Medulla oblongata (tissue), 1 donor: ENCODE data around the gene MTA3.
A peak's percentile ranks its signal among the peaks of the same experiment; 100 is the strongest.
"Not testable (repeated sequence)": the region's sequence is repeated elsewhere in the genome, so short reads cannot be mapped to it uniquely, and the experiment has no call there.

ENCODE experiments used
- DNase-seq: peaks from one replicate; pipeline ENCODE4 v3.0.0-alpha.2; 2015; ENCODE audit errors: extremely low spot score

The MTA3 gene

DNA sequence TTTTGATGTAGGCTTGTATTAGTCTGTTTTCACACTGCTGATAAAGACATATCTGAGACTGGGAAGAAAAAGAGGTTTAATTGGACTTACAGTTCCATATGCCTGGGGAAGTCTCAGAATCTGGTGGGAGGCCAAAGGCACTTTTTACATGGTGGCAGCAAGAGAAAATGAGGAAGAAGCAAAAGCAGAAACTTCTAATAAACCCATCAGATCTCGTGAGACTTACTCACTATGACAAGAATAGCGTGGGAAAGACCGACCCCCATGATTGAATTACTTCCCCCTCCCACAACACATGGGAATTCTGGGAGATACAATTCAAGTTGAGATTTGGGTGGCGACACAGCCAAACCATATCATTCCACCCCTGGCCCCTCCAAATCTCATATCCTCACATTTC, 162.9 kb downstream of the MTA3 start:
- not testable (repeated sequence) for DNase-seq

- DNase-seq = no peak
Observed at GRCh38 chr2:42733852-42734251, 165.4 kb downstream of the MTA3 start.

- no peak for DNase-seq
Observed at GRCh38 chr2:42736598-42737322, 168.3 kb downstream of the MTA3 start.

GRCh38 chr2:42741140-42741539, 172.7 kb downstream of the MTA3 start:
- no peak for DNase-seq

DNA sequence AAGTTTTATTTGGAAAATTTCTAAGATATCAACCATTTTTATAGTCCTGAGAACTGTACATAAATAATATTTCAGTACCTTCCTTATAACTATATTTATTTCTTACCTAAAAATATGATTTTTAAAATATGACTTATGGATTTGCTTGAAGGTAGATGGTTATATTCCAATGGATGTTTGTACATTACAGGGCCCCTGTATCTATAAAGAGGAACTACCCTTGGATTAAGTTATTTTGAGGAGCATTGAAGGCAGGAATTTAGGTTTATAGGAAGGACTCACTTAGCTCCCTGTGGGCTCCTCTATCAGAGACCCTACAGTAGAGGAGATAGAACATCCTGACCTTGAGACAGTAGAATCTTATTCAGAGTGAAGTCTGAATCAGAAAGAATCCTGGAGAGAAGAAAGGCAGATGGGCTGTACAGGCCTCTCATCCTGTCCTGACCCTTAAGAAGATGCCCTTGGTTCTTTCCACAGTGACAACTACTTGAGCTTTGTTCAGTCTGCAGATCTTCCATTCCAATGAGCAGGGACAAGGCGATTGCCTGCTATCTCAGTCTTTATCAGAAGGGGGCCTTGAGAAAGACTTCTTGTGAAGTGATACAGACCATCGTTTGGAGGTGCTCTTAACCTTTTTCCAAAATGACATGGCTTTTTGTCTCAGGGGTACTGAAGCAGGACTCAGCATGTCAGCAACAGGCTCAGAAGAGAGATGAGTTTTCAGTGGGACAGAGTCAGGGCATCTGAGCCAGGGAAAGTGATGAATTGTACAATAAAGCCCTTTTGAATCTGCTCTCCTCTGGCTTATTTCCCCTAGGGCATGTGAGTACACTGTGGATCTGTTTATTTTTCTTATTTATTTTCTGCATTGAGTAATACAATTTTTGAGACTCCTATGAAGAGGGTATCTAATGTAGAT, 174.6 kb downstream of the MTA3 start:
- no peak for DNase-seq

- DNase-seq = no peak
Observed at GRCh38 chr2:42743659-42743990, 175.2 kb downstream of the MTA3 start.

DNA sequence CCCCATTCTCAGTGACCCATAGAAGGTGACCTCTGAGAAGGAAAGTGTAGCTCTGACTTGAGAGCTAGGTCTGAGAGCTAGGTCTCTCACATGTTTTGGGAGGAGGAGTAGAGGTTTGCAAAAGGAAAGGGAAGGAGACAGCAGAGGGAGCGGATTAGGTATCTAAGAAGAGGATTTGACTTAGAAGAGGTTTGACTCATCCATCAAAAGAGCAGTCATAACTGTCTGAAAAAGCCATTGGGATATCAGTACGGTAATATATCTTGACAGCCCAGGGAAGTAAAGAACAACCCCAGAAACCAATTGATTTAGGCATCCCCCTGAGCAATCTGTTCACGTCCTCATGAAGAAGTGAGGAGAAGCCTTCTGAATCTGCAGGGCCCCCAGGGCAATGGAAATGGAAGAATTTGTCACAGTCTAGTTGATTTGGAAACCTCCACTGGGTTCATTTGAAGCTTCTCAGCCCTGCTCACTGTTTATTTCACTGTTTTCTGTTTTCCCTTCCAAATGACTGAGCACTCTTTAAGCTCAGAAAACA, 176.2 kb downstream of the MTA3 start:
- DNase-seq = no peak

DNA sequence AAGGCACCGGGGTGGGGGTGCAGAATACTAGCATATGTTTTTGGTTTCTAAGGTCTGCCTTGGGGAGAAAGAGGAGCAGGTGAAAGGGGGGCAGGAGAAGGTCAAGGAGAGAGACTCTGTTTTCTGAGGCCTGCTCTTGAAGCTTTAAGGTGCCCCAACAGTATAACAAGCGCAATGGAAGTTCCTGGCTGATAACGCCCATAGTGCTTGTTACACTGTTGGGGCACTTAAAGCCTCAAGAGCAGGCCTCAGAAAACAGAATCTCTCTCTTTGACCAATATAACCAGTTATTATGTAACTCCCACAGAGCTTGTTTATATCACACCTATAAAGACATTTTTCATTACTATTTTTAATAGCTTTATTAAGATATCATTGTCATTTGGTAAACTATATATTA, 179.0 kb downstream of the MTA3 start:
- no peak for DNase-seq

DNA sequence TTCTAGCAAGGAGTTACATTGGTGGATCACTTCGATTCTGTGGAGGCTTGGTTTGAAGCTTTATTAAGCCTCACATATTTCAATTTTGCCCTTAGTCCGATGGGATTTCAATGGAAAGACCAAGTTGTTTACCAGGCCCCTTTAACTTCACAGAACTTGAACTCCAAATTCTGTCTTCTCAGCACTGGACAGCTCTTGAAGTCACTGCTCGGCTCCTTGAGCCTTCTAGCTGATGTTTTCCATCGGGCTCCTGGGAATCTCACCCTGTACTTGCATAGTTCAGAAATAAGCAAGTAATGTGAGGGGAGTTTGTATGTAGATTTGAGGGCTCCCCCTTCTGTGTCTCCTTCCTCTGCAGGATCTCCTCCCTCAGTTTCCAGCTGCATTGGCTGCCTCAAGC, 180.4 kb downstream of the MTA3 start:
- no peak for DNase-seq

GRCh38 chr2:42752314-42752713, 183.9 kb downstream of the MTA3 start:
- peak; percentile 80 for DNase-seq

- peak; percentile 29 for DNase-seq
Observed at GRCh38 chr2:42752816-42753813, 184.7 kb downstream of the MTA3 start.

DNA sequence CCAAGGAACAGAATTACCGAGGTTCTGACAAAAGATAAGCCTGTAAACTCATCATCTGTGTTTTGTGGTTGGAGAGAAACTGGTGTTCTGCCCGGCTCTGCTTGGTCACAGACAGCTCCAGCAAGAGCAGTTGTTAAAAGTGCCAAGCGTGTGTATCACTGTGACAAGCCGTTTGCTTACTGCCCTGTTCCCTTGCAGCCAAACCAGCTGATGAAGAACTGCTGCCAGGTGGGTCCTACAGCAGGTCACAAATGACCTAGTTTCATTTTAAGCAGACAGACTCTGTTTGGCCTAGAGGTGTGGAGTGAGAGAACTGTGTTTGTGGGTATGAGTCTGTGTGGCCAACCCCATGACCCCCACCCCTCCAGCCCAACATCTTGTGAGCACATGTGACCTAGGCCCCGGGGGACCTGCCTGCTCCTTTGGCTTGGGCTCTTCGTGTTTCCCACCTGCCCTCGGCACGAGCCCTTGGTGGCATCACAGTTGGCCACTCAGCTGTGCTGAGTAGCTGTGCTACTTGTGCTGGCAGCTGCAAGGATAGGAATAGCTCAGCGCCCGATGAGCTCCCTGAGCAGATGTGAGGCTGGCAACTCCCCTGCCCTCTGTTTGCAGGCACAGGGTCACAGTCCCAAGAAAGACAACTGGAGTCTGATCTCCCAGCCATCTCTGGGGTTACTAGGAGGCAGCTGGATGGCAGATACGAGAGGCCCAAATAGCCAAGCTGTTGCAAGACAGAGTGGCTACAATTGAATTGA, 185.8 kb downstream of the MTA3 start:
- peak; percentile 68 for DNase-seq

- no peak for DNase-seq
Observed at GRCh38 chr2:42754776-42755140, 186.3 kb downstream of the MTA3 start.

- DNase-seq = peak; percentile 67
Observed at GRCh38 chr2:42755191-42755880, 186.9 kb downstream of the MTA3 start.

DNA sequence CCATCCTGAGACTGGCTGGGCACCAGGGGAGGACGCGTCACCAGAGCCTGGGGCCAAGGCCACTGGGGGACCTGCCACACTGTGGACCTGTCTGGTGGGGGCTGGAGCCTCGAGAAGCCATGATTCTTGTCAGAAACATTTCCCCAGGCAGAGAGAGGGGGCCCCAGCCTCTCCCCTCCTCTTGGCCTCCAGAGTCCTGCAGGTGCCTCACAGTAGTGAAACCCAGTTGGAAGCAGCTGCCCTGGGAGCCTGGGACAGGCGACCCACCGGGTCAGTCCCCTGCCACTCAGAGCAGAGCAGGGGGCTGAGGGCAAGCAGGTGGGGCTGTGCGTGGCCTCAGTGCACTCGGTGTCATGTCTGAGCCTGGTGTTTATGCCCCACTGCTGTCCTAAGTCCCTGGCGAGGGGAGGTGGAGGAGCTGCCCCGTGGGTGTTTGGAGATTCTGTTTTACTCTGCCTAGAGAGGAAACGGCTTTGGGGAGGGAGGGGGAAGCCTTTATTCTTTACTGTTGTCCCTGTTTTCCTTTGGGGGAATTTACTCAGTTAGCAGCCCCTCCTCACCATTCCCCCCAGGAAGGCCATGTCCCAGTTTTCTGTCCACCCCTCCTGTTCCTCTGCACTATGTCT, 187.8 kb downstream of the MTA3 start:
- DNase-seq = no peak

- no peak for DNase-seq
Observed at GRCh38 chr2:42756966-42757513, 188.6 kb downstream of the MTA3 start.

DNA sequence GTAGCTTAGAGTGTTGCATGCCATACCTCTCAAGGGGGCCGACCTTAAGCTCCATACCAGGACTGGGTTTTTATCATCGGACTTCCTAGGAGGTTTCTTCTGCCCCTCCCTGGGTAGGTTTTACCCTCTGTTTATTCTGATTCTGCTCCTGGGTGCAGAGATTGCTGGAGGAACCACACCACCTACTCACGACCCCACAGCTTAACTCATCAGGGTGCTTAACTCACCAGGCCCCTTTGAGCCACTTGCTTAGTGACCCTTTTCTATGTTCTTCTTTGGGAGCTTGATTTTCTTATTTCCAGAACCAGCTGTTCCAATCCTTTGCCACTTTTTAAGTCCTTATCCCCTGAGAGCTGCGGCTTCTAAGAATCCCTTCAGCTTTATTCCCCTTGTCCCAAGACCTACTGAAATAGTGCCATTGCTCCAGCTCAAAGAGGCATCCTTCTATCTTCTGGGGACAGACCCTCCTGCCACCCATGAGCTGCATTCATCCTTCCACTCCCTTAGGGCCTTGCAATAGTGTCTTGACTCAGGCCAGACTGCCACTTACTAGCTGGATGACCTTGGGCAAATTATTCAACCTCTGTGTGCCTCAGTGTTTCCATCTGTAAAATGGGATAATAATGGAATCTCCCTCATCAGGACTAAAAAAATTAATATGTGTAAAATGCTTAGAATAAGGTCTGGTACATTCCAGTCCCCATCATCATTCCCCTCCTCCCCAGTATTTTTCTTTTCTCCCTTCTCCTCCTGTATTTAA, 189.7 kb downstream of the MTA3 start:
- DNase-seq = no peak

- DNase-seq = no peak
Observed at GRCh38 chr2:42758751-42759150, 190.3 kb downstream of the MTA3 start.

DNA sequence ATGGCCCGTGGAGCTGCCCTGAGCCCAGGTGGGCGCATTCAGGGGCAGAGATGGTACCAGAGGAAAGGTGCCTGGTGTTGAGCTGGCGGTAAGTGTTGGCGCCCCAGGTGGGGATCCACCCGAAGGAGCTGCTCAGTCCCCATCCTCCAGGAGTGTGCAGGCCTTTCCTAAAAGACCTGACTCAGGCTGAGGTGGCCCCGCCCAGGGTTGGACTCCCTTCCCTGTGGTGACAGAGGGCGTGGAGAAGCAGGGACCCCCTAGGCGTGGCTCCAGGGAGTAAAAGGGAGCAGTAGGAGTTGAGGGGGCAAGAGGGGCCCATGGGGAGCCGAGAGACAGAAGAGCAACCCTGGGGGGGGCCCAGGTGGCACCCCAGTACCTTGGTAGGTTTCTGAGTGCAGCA, 193.1 kb downstream of the MTA3 start:
- DNase-seq = no peak
